CD4-positive, CD25-positive, alpha-beta regulatory T cell (primary cell): ENCODE data around the gene PLB1. TPM values are rescaled to one million over a fixed set of nuclear protein-coding genes. Genes with fewer than 3 reads are reported as not detected.

Experiments used
- ATAC-seq, 2 donors: fragments of 150-1000 bp; cut with Tn5 transposase; one replicate each; pipeline ENCODE4 v1.10.0; 2021; ENCODE audit warnings: low read depth in 2 of 2, moderate number of reproducible peaks in 2 of 2, moderate library complexity in 1 of 2
- DNase-seq, 3 donors: peaks; one replicate each; pipeline versions ENCODE4 v3.0.0 to v3.0.0-alpha.2; 2012 to 2022; ENCODE audit warnings: mixed read lengths in 1 of 3
- H3K27ac ChIP-seq: one replicate; pipeline ENCODE4 v1.7.0; 2013; ENCODE audit warnings: mild to moderate bottlenecking, low read length; ENCODE audit not compliant: insufficient read depth, poor library complexity, severe bottlenecking
- H3K27me3 ChIP-seq: one replicate; pipeline ENCODE4 v1.7.0; 2013; ENCODE audit warnings: low read length; ENCODE audit not compliant: control insufficient read depth, insufficient read depth
- H3K36me3 ChIP-seq: one replicate; pipeline ENCODE4 v1.7.0; 2013; ENCODE audit warnings: mild to moderate bottlenecking, low read length, moderate library complexity; ENCODE audit not compliant: control insufficient read depth, insufficient read depth
- H3K4me1 ChIP-seq: 2 replicates; pipeline ENCODE4 v1.7.0; 2013; ENCODE audit warnings: mild to moderate bottlenecking, low read length; ENCODE audit not compliant: insufficient read depth, control insufficient read depth, poor library complexity, severe bottlenecking
- H3K4me3 ChIP-seq: one replicate; pipeline ENCODE4 v1.7.0; 2013; ENCODE audit warnings: low read depth, mild to moderate bottlenecking, low read length, moderate library complexity
- H3K9me3 ChIP-seq, 2 experiments: 1 replicate in 1 of 2; 2 replicates in 1 of 2; pipeline ENCODE4 v1.7.0; 2013; ENCODE audit warnings: low read length in 2 of 2, mild to moderate bottlenecking in 1 of 2, moderate library complexity in 1 of 2; ENCODE audit not compliant: control insufficient read depth in 2 of 2
- H3K27ac Mint-ChIP-seq, 3 donors: one replicate each; pipeline ENCODE4 v1.8.0; 2020 to 2022; ENCODE audit warnings: mild to moderate bottlenecking in 3 of 3, mixed read lengths in 3 of 3, moderate library complexity in 2 of 3
- H3K27me3 Mint-ChIP-seq: one replicate; pipeline ENCODE4 v1.8.0; 2022; ENCODE audit warnings: mild to moderate bottlenecking, mixed read lengths
- H3K36me3 Mint-ChIP-seq: one replicate; pipeline ENCODE4 v1.8.0; 2020; ENCODE audit warnings: mixed read lengths
- H3K4me1 Mint-ChIP-seq, 4 donors: one replicate each; pipeline ENCODE4 v1.8.0; 2020 to 2022; ENCODE audit warnings: mixed read lengths in 4 of 4, mild to moderate bottlenecking in 1 of 4
- H3K4me3 Mint-ChIP-seq, 4 donors: one replicate each; pipeline ENCODE4 v1.8.0; 2020 to 2022; ENCODE audit warnings: mild to moderate bottlenecking in 4 of 4, mixed read lengths in 4 of 4, moderate library complexity in 3 of 4
- H3K9me3 Mint-ChIP-seq, 7 donors: one replicate each; pipeline ENCODE4 v1.8.0; 2020 to 2022; ENCODE audit warnings: mixed read lengths in 7 of 7, mild to moderate bottlenecking in 3 of 7, moderate library complexity in 2 of 7
- polyA plus RNA-seq, 4 donors: library from polyadenylated mRNA; unstranded; fragments of 300-500 nt; fragmentation: Illumina TruSeq; gene quantifications; one replicate each; pipeline ENCODE4 v1.2.3, GENCODE V29; 2021
- total RNA-seq: library from RNA; stranded (reverse); gene quantifications from one replicate; pipeline ENCODE4 v1.2.3, GENCODE V29; 2022

Gene PLB1
- total and polyA plus RNA-seq, 5 donors from 2014 or later: 0.08 to 2.5 (median 0.97) TPM

- no peaks in the 10 kb centered on the region for H3K27me3 ChIP-seq
- H3K4me1 Mint-ChIP-seq: peaks cover 10 to 26% (median 18%) of the 10 kb centered on the region in 4 donors
- no peaks in the 10 kb centered on the region for H3K36me3 Mint-ChIP-seq
- ATAC-seq: no peak
- H3K9me3 ChIP-seq: no peaks in the 10 kb centered on the region
- no peak for DNase-seq
- H3K27ac ChIP-seq: no peak overlapping the region
- H3K4me3 Mint-ChIP-seq: no peak overlapping the region
- H3K36me3 ChIP-seq: no peaks in the 10 kb centered on the region
- peak overlapping the region in 2 of 3 donors; percentile 65 to 85 for H3K27ac Mint-ChIP-seq
- H3K9me3 Mint-ChIP-seq: no peaks in the 10 kb centered on the region
- H3K27me3 Mint-ChIP-seq: no peaks in the 10 kb centered on the region
- peaks cover 16% of the 10 kb centered on the region for H3K4me1 ChIP-seq
- no peak overlapping the region for H3K4me3 ChIP-seq
Measured at GRCh38 chr2:28598484-28598883, 102.6 kb downstream of the PLB1 start.

- Mint-ChIP-seq H3K36me3 (no peaks in the 10 kb centered on the region), H3K4me1 (peaks cover 0 to 20% (median 7%) of the 10 kb centered on the region in 4 donors), H3K9me3 (no peaks in the 10 kb centered on the region), H3K27me3 (no peaks in the 10 kb centered on the region), H3K27ac (peak overlapping the region in 1 of 3 donors; percentile 80), H3K4me3 (no peak overlapping the region)
- Histone ChIP-seq H3K36me3 (no peaks in the 10 kb centered on the region), H3K4me1 (peaks cover 6% of the 10 kb centered on the region), H3K4me3 (no peak overlapping the region), H3K27ac (no peak overlapping the region), H3K27me3 (no peaks in the 10 kb centered on the region), H3K9me3 (no peaks in the 10 kb centered on the region)
- DNase-seq (no peak), ATAC-seq (no peak)
Measured at GRCh38 chr2:28600181-28600580, 104.3 kb downstream of the PLB1 start.

GRCh38 chr2:28601616-28602015, 105.8 kb downstream of the PLB1 start:
- ATAC-seq (no peak), DNase-seq (no peak)
- Histone ChIP-seq H3K27ac (no peak overlapping the region), H3K27me3 (no peaks in the 10 kb centered on the region), H3K4me3 (no peak overlapping the region), H3K36me3 (no peaks in the 10 kb centered on the region), H3K9me3 (no peaks in the 10 kb centered on the region), H3K4me1 (peaks cover 6% of the 10 kb centered on the region)
- peaks cover 0 to 19% (median 7%) of the 10 kb centered on the region in 4 donors for H3K4me1 Mint-ChIP-seq
- H3K9me3 Mint-ChIP-seq: no peaks in the 10 kb centered on the region
- H3K27me3 Mint-ChIP-seq: no peaks in the 10 kb centered on the region
- H3K36me3 Mint-ChIP-seq: no peaks in the 10 kb centered on the region
- H3K27ac Mint-ChIP-seq: peak overlapping the region in 1 of 3 donors; percentile 80
- no peak overlapping the region for H3K4me3 Mint-ChIP-seq

GRCh38 chr2:28602136-28602660, 106.3 kb downstream of the PLB1 start:
- Mint-ChIP-seq H3K27ac (peak overlapping the region in 2 of 3 donors; percentile 26 to 87), H3K27me3 (no peaks in the 10 kb centered on the region), H3K4me3 (no peak overlapping the region), H3K9me3 (no peaks in the 10 kb centered on the region), H3K36me3 (no peaks in the 10 kb centered on the region), H3K4me1 (peaks cover 0 to 19% (median 7%) of the 10 kb centered on the region in 4 donors)
- Histone ChIP-seq H3K4me3 (no peak overlapping the region), H3K36me3 (no peaks in the 10 kb centered on the region), H3K9me3 (no peaks in the 10 kb centered on the region), H3K4me1 (peaks cover 6% of the 10 kb centered on the region), H3K27ac (no peak overlapping the region), H3K27me3 (no peaks in the 10 kb centered on the region)
- DNase-seq: no peak
- ATAC-seq: no peak

GRCh38 chr2:28602751-28603639, 107.1 kb downstream of the PLB1 start:
- Histone ChIP-seq H3K4me1 (peaks cover 6% of the 10 kb centered on the region), H3K27ac (no peak overlapping the region), H3K9me3 (no peaks in the 10 kb centered on the region), H3K4me3 (peak overlapping the region; percentile 31), H3K36me3 (no peaks in the 10 kb centered on the region), H3K27me3 (no peaks in the 10 kb centered on the region)
- no peak for DNase-seq
- Mint-ChIP-seq H3K4me3 (no peak overlapping the region), H3K36me3 (no peaks in the 10 kb centered on the region), H3K9me3 (no peaks in the 10 kb centered on the region), H3K4me1 (peaks cover 0 to 19% (median 7%) of the 10 kb centered on the region in 4 donors), H3K27ac (peak overlapping the region; percentile 26 to 92 (median 87)), H3K27me3 (no peaks in the 10 kb centered on the region)
- ATAC-seq: no peak

- H3K4me1 ChIP-seq: peaks cover 6% of the 10 kb centered on the region
- Mint-ChIP-seq H3K4me3 (no peak overlapping the region), H3K4me1 (peaks cover 0 to 19% (median 7%) of the 10 kb centered on the region in 4 donors), H3K27me3 (no peaks in the 10 kb centered on the region), H3K36me3 (no peaks in the 10 kb centered on the region), H3K27ac (peak overlapping the region in 2 of 3 donors; percentile 87 to 92), H3K9me3 (no peaks in the 10 kb centered on the region)
- H3K4me3 ChIP-seq: no peak overlapping the region
- no peak for DNase-seq
- H3K27ac ChIP-seq: no peak overlapping the region
- no peaks in the 10 kb centered on the region for H3K27me3 ChIP-seq
- no peaks in the 10 kb centered on the region for H3K36me3 ChIP-seq
- ATAC-seq: no peak
- no peaks in the 10 kb centered on the region for H3K9me3 ChIP-seq
Measured at GRCh38 chr2:28603821-28604220, 108.0 kb downstream of the PLB1 start.

GRCh38 chr2:28604284-28604843, 108.5 kb downstream of the PLB1 start:
- no peak overlapping the region for H3K27ac ChIP-seq
- H3K9me3 ChIP-seq: no peaks in the 10 kb centered on the region
- peaks cover 6% of the 10 kb centered on the region for H3K4me1 ChIP-seq
- Mint-ChIP-seq H3K9me3 (no peaks in the 10 kb centered on the region), H3K36me3 (no peaks in the 10 kb centered on the region), H3K27ac (peak overlapping the region in 2 of 3 donors; percentile 69 to 87), H3K27me3 (no peaks in the 10 kb centered on the region), H3K4me3 (no peak overlapping the region), H3K4me1 (peaks cover 0 to 19% (median 9%) of the 10 kb centered on the region in 4 donors)
- H3K27me3 ChIP-seq: no peaks in the 10 kb centered on the region
- no peaks in the 10 kb centered on the region for H3K36me3 ChIP-seq
- DNase-seq (no peak), ATAC-seq (no peak)
- H3K4me3 ChIP-seq: no peak overlapping the region
